ENCODE data around the gene AP5S1. TPM values are rescaled to one million over a fixed set of nuclear protein-coding genes. Genes with fewer than 3 reads are reported as not detected.

Gene AP5S1
- total RNA-seq, 2 experiments from 2014 or later = 13.8 to 16.5 TPM

Other genes with a start within 250 kb of the AP5S1 start
- not detected for gene GFRA4, start 157.1 kb upstream of the AP5S1 start, total RNA-seq
- gene ADAM33, start 138.5 kb upstream of the AP5S1 start, total RNA-seq = not detected
- gene SIGLEC1, start 107.9 kb upstream of the AP5S1 start, total RNA-seq = not detected
- gene HSPA12B, start 87.9 kb upstream of the AP5S1 start, total RNA-seq = not detected
- gene ADISSP, start 52.8 kb upstream of the AP5S1 start, total RNA-seq = 10 to 100 TPM; 37.4 to 38.5 TPM
- under 1 TPM; 0.16 TPM for gene SPEF1, start 39.1 kb upstream of the AP5S1 start, total RNA-seq
- gene CENPB, start 33.8 kb upstream of the AP5S1 start, total RNA-seq = 10 to 100 TPM; 87.1 to 92.0 TPM
- gene CDC25B, start 24.2 kb upstream of the AP5S1 start, total RNA-seq = 100 to 1,000 TPM; 294 to 298 TPM
- 10 to 100 TPM; 29.7 TPM for gene MAVS, start 26.3 kb downstream of the AP5S1 start, total RNA-seq
- 10 to 100 TPM; 73.1 to 74.4 TPM for gene PANK2, start 68.8 kb downstream of the AP5S1 start, total RNA-seq
- 10 to 100 TPM; 12.3 to 15.3 TPM for gene RNF24, start 195.0 kb downstream of the AP5S1 start, total RNA-seq